ENCODE data around the gene USH1C.

Gene USH1C

DNA sequence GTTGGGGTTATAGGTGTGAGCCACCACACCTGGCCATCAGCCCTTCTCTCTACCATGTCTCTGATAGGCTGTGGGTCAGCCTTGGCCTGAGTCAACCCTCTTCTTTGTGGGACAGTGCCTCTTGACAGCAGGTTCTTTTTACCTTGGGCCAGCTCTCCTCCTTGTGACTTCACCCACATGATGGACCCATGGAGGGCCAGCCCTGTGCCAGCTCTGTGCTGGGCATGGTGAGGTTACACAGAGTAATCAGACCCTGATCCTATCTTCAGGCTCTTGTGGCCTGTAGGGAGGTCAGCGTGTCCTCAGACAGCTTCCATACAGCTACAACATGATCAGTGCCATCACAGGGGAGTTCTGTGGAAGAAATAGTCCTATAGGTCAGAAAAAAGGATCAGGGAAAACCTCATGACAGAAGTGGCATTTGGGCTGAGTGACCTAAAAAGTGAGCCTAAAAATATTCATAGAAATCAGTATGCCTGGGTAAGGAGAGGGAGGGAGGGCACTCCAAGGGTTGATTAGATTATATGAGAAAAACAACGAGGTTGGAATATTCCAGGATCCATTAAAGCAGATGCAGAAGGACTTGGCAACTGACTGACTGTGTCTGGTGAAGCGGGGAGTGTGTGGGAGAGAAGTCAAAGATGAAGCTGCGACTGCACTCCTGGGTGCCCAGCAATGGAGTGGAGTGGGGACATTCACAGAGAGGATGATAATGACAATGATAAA lies 19.9 kb upstream of the USH1C start:
- H3K4me1 ChIP-seq (ENCODE audit: control insufficient read depth, insufficient read depth, low read length): no peaks in the 10 kb centered on the region
- no peak overlapping the region for H3K4me3 ChIP-seq (ENCODE audit: low read length)
- H3K9ac ChIP-seq (ENCODE audit: low read length): no peak overlapping the region
- no peaks in the 10 kb centered on the region for H3K36me3 ChIP-seq (ENCODE audit: control insufficient read depth, insufficient read depth, low read length)
- no peaks in the 10 kb centered on the region for H3K27me3 ChIP-seq (ENCODE audit: control insufficient read depth, insufficient read depth, low read length)
- no peaks in the 10 kb centered on the region for H3K9me3 ChIP-seq (ENCODE audit: control insufficient read depth, low read length)

DNA sequence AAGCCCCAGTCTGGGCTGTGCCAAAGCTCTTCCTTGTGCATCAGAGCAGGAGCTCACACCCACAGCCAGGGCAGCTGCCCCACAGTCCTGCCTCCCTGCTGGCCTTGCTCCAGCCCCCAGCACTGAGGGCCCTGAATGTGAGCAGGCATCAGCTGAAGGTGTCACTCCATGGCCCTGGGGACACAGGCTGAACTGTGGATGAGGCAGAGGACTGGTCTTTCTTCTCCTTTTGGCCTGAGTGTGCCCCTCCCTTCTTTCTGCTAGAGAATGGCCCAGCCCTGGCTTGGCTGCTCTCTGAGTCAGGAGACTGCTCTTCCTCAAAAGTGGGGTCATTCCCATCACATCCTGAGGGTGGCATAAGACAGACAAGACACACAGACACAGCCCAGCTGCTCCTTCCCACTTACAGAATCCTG lies 19.0 kb upstream of the USH1C start:
- Histone ChIP-seq H3K9ac (ENCODE audit: low read length) (no peak overlapping the region), H3K4me1 (ENCODE audit: control insufficient read depth, insufficient read depth, low read length) (no peaks in the 10 kb centered on the region), H3K36me3 (ENCODE audit: control insufficient read depth, insufficient read depth, low read length) (no peaks in the 10 kb centered on the region), H3K4me3 (ENCODE audit: low read length) (no peak overlapping the region), H3K27me3 (ENCODE audit: control insufficient read depth, insufficient read depth, low read length) (no peaks in the 10 kb centered on the region), H3K9me3 (ENCODE audit: control insufficient read depth, low read length) (no peaks in the 10 kb centered on the region)

DNA sequence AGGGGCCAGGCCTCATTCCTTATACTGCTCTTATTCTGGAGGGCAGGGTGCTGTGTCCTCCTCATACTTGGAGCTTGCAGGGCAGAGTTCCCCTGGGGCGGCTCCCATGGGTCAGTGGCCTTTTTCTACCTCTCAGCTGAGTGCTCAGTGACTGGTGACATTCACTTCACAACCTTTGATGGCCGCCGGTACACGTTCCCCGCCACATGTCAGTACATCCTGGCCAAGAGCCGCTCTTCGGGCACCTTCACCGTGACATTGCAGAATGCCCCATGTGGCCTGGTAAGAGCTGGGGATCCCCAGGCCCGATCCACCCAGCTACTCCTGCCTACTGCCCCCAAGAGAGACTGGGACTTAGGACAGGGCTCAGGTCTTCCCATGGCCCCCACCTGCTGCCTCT lies 17.3 kb upstream of the USH1C start:
- no peaks in the 10 kb centered on the region for H3K36me3 ChIP-seq (ENCODE audit: control insufficient read depth, insufficient read depth, low read length)
- H3K4me1 ChIP-seq (ENCODE audit: control insufficient read depth, insufficient read depth, low read length): no peaks in the 10 kb centered on the region
- no peak overlapping the region for H3K4me3 ChIP-seq (ENCODE audit: low read length)
- H3K9me3 ChIP-seq (ENCODE audit: control insufficient read depth, low read length): no peaks in the 10 kb centered on the region
- H3K9ac ChIP-seq (ENCODE audit: low read length): no peak overlapping the region
- no peaks in the 10 kb centered on the region for H3K27me3 ChIP-seq (ENCODE audit: control insufficient read depth, insufficient read depth, low read length)

DNA sequence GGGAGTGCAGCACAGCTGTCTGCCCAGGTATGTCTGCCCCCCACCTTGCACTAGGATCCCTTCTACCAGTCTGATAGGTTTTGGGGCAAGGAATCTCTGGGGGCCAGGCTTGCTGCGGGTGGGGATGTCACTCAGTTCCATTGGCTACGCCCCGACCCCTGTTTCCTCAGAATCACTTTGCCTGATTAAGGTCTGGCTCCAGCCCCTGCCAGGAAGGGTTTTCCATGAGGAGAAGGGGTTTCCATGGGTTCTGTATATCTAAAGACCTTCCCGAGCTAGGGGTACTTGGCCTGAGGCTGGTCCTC lies 16.8 kb upstream of the USH1C start:
- Histone ChIP-seq H3K4me1 (ENCODE audit: control insufficient read depth, insufficient read depth, low read length) (no peaks in the 10 kb centered on the region), H3K9ac (ENCODE audit: low read length) (no peak overlapping the region), H3K9me3 (ENCODE audit: control insufficient read depth, low read length) (no peaks in the 10 kb centered on the region), H3K27me3 (ENCODE audit: control insufficient read depth, insufficient read depth, low read length) (no peaks in the 10 kb centered on the region), H3K4me3 (ENCODE audit: low read length) (no peak overlapping the region), H3K36me3 (ENCODE audit: control insufficient read depth, insufficient read depth, low read length) (no peaks in the 10 kb centered on the region)

DNA sequence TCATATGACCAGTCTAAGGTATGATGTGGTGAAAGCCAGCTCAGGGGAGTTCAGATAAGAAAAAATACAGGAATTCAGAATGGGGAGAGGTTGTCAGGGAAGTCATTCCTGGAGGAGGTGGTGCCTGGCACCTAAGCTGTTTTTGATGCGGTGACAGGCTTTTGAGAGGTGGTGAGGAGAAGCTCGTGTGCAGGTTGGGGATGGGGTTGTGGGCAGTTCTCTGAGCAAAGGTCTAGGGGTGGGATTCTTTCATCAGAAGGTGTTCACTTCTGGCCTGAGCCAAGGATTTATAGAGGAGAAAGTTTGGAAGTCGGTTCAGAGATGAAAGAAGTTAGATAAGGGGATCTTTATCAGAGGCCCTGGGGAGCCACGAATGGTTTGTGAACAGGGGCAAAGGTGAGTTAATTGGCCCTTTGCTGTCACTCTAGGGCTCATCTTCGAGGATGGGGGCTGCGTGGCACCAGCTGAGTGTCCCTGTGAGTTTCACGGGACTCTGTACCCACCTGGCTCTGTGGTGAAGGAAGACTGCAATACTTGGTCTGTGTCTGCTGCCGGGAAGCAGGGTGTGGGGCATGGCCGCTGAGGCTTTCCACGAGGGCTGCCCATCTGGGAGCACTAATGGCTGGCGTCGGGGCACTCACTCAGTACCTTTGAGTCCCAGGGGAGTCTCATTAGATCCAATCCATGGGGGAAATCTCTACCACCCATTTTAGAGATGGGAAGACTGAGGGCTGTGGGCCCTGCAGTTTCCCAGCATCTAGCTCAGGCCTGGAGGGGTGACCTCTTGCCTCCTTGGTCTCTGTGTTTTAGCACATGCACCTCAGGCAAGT lies 16.3 kb upstream of the USH1C start:
- Histone ChIP-seq H3K4me1 (ENCODE audit: control insufficient read depth, insufficient read depth, low read length) (no peaks in the 10 kb centered on the region), H3K9me3 (ENCODE audit: control insufficient read depth, low read length) (no peaks in the 10 kb centered on the region), H3K36me3 (ENCODE audit: control insufficient read depth, insufficient read depth, low read length) (no peaks in the 10 kb centered on the region), H3K4me3 (ENCODE audit: low read length) (no peak overlapping the region), H3K27me3 (ENCODE audit: control insufficient read depth, insufficient read depth, low read length) (no peaks in the 10 kb centered on the region), H3K9ac (ENCODE audit: low read length) (no peak overlapping the region)

DNA sequence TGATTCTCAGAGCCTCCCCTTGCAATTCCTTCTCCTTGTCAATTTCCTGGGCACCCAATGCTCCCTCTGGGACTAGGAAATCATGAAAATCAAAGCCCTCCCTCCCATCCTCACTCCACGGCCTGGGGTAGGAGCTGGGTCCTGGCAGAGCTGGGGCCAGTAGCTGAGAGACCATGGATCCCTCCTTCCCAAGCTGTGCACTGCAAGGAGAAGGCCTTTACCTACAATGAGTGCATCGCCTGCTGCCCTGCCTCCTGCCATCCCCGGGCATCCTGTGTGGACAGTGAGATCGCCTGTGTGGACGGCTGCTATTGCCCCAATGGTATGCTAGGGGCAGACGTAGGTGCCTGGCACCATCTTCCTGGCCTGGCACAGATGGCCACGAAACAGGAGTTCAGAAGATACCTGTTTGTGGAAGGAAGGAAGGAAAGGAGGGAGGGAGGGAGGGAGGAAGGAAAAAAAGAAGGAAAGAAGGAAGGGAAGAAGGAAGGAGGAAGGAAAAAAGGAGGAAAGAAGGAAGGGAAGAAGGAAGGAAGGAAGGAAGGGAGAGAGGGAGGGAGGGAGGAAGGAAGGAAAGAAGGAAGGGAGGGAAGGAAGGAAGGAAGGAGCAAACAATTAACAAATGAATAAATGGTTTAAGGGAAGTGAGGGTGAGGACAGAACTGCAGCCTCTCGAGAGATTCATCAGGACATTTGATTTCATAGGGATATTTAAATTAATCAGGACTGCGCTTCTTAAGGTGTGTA lies 15.3 kb upstream of the USH1C start:
- Histone ChIP-seq H3K36me3 (ENCODE audit: control insufficient read depth, insufficient read depth, low read length) (no peaks in the 10 kb centered on the region), H3K4me1 (ENCODE audit: control insufficient read depth, insufficient read depth, low read length) (no peaks in the 10 kb centered on the region), H3K9ac (ENCODE audit: low read length) (no peak overlapping the region), H3K27me3 (ENCODE audit: control insufficient read depth, insufficient read depth, low read length) (no peaks in the 10 kb centered on the region), H3K9me3 (ENCODE audit: control insufficient read depth, low read length) (no peaks in the 10 kb centered on the region), H3K4me3 (ENCODE audit: low read length) (no peak overlapping the region)

DNA sequence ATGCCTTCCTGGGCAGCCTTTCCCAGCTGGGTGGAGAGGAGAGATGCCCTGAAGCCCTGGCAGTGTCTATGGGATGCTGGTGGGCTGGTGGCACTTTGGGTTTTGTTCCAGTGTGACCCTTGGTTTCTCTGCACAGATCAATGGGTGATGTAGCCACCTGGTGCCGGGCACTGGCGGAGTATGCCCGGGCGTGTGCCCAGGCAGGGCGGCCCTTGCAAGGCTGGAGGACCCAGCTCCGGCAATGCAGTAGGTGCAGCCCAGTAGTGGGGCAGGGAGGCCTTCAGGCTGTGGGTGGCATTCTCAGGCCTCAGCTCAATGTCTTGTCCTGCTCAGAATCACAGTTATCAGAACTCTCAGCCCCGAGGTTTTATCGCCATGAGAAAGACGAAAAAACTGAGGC lies 14.7 kb upstream of the USH1C start:
- no peaks in the 10 kb centered on the region for H3K36me3 ChIP-seq (ENCODE audit: control insufficient read depth, insufficient read depth, low read length)
- no peaks in the 10 kb centered on the region for H3K27me3 ChIP-seq (ENCODE audit: control insufficient read depth, insufficient read depth, low read length)
- H3K4me1 ChIP-seq (ENCODE audit: control insufficient read depth, insufficient read depth, low read length): no peaks in the 10 kb centered on the region
- H3K9ac ChIP-seq (ENCODE audit: low read length): no peak overlapping the region
- no peak overlapping the region for H3K4me3 ChIP-seq (ENCODE audit: low read length)
- H3K9me3 ChIP-seq (ENCODE audit: control insufficient read depth, low read length): no peaks in the 10 kb centered on the region

DNA sequence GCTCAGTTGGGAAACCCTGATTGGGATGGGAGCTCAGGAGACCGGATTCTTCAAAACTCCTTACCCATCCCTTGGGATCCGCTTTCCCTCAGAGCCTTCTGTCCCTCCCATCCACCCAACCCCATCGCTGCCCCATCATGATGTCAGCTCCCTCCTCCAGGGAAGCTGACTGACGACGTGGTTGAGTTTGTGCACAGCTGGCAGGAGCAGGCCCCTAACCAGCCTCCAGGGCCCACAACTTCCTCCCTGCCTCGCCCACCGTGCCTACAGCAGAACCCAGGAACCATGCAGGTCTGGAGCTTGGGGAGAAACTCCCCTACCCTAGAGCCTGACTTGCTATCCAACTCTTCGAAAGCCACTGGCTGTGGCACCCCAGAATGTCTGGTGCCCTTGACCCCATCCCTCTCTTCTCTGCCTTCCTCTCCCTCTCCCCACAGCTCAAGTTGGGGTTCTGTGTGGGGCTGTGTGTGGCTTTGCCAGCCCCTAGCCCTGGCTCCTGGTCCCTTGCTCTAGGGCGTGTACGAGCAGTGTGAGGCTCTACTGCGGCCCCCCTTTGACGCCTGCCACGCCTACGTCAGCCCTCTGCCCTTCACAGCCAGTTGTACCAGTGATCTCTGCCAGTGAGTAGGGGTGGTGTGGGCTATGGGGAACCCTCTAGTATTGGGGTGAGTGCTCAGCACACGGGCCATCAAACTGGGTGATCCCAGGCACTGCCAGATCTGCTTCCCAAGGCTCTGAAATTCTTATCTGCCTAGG lies 14.0 kb upstream of the USH1C start:
- Histone ChIP-seq H3K36me3 (ENCODE audit: control insufficient read depth, insufficient read depth, low read length) (no peaks in the 10 kb centered on the region), H3K9me3 (ENCODE audit: control insufficient read depth, low read length) (no peaks in the 10 kb centered on the region), H3K27me3 (ENCODE audit: control insufficient read depth, insufficient read depth, low read length) (no peaks in the 10 kb centered on the region), H3K4me3 (ENCODE audit: low read length) (no peak overlapping the region), H3K9ac (ENCODE audit: low read length) (no peak overlapping the region), H3K4me1 (ENCODE audit: control insufficient read depth, insufficient read depth, low read length) (no peaks in the 10 kb centered on the region)

DNA sequence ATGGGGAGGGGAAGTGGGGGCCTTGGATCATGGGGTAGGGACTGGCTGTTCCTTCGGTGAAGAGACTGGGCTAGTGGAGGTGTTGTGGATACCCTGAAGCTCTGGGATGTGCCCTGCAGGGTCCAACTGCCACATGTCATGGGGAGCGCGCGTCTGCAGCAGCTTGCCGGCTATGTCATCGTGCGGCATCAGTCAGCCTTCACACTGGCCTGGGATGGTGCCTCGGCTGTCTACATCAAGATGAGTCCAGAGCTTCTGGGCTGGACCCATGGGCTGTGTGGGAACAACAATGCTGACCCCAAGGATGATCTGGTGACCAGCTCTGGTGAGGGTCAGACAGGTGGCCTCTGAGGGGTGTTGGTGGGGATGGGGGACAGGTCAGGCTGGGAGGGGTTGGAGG lies 12.8 kb upstream of the USH1C start:
- no peak overlapping the region for H3K9ac ChIP-seq (ENCODE audit: low read length)
- no peaks in the 10 kb centered on the region for H3K9me3 ChIP-seq (ENCODE audit: control insufficient read depth, low read length)
- no peak overlapping the region for H3K4me3 ChIP-seq (ENCODE audit: low read length)
- H3K4me1 ChIP-seq (ENCODE audit: control insufficient read depth, insufficient read depth, low read length): no peaks in the 10 kb centered on the region
- no peaks in the 10 kb centered on the region for H3K27me3 ChIP-seq (ENCODE audit: control insufficient read depth, insufficient read depth, low read length)
- no peaks in the 10 kb centered on the region for H3K36me3 ChIP-seq (ENCODE audit: control insufficient read depth, insufficient read depth, low read length)

DNA sequence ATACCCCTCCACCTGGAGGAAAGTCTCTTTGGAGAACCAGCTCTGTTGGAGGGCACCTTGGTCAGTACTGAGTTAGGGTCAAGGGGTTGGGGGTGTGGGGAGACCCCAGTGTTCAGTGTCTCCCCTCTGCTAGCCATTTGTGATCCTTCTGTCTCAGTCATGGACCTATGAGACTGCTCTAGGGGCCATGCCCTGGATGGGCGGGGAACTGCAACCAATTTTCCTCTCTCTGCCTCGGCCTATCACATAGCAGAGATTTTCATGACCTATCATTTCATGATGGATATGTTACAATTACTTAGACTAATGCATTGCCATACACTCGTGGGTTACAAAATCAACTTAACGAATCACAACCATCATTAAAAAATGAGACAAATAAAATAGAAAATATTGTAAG lies 10.3 kb upstream of the USH1C start:
- no peak overlapping the region for H3K9ac ChIP-seq (ENCODE audit: low read length)
- H3K36me3 ChIP-seq (ENCODE audit: control insufficient read depth, insufficient read depth, low read length): no peaks in the 10 kb centered on the region
- no peak overlapping the region for H3K4me3 ChIP-seq (ENCODE audit: low read length)
- H3K27me3 ChIP-seq (ENCODE audit: control insufficient read depth, insufficient read depth, low read length): no peaks in the 10 kb centered on the region
- H3K9me3 ChIP-seq (ENCODE audit: control insufficient read depth, low read length): no peaks in the 10 kb centered on the region
- no peaks in the 10 kb centered on the region for H3K4me1 ChIP-seq (ENCODE audit: control insufficient read depth, insufficient read depth, low read length)

DNA sequence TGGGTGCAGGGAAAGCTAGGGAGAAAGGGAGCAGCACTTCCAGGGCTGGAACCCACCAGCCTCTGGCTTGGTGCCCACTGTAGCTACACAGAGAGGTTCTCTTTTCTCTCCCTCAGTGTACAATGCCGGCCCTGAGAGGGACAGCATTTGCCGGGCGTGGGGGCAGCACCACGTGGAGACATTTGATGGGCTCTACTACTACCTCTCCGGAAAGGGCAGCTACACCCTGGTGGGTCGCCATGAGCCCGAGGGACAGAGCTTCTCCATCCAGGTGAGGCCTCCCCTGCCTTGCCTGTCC lies 9.0 kb upstream of the USH1C start:
- no peak overlapping the region for H3K9ac ChIP-seq (ENCODE audit: low read length)
- H3K36me3 ChIP-seq (ENCODE audit: control insufficient read depth, insufficient read depth, low read length): no peaks in the 10 kb centered on the region
- no peaks in the 10 kb centered on the region for H3K27me3 ChIP-seq (ENCODE audit: control insufficient read depth, insufficient read depth, low read length)
- H3K9me3 ChIP-seq (ENCODE audit: control insufficient read depth, low read length): no peaks in the 10 kb centered on the region
- no peak overlapping the region for H3K4me3 ChIP-seq (ENCODE audit: low read length)
- no peaks in the 10 kb centered on the region for H3K4me1 ChIP-seq (ENCODE audit: control insufficient read depth, insufficient read depth, low read length)

Data from mucosa of stomach (tissue), 1 donor.